HepG2 (cell line): ENCODE results near the gene CEP43. TPM values are rescaled to one million over a fixed set of nuclear protein-coding genes. Genes with fewer than 3 reads are reported as not detected.
A peak's percentile ranks its signal among the peaks of the same experiment; 100 is the strongest.

Experiments
- BORCS8-MEF2B ChIP-seq: sonication (generic); formaldehyde crosslinking; IDR thresholded peaks from 2 replicates; pipeline ENCODE4 v1.8.0; 2022; ENCODE audit warnings: mild to moderate bottlenecking, missing genetic modification reagents
- CBFB ChIP-seq: sonication (generic); formaldehyde crosslinking; IDR thresholded peaks from 2 replicates; pipeline ENCODE4 v1.4.0; 2020; ENCODE audit warnings: missing genetic modification reagents
- CHD2 ChIP-seq: IDR thresholded peaks from 2 replicates; pipeline ENCODE4 v1.6.1; 2011; ENCODE audit warnings: low read depth, low read length, improper control_type of control experiment
- DR1 ChIP-seq: sonication (generic); formaldehyde crosslinking; IDR thresholded peaks from 2 replicates; pipeline ENCODE4 v1.8.0; 2021; ENCODE audit warnings: mild to moderate bottlenecking, missing genetic modification reagents, inconsistent platforms
- HNRNPH1 ChIP-seq: fragments of 200-400 bp; formaldehyde crosslinking; optimal IDR thresholded peaks from 2 replicates; pipeline ENCODE3; 2017; ENCODE audit warnings: mild to moderate bottlenecking, low read depth, low read length
- JDP2 ChIP-seq: sonication (generic); formaldehyde crosslinking; IDR thresholded peaks from 2 replicates; pipeline ENCODE4 v1.8.1; 2022; ENCODE audit warnings: missing genetic modification reagents, borderline replicate concordance
- KMT2A ChIP-seq: sonication (generic); formaldehyde crosslinking; IDR thresholded peaks from 2 replicates; pipeline ENCODE4 v1.4.0; 2020; ENCODE audit warnings: missing genetic modification reagents
- MYNN ChIP-seq: sonication (generic); formaldehyde crosslinking; IDR thresholded peaks from 2 replicates; pipeline ENCODE4 v1.4.0; 2020; ENCODE audit warnings: mild to moderate bottlenecking, low read depth, missing genetic modification reagents
- POGZ ChIP-seq: sonication (generic); formaldehyde crosslinking; IDR thresholded peaks from 2 replicates; pipeline ENCODE4 v1.4.0; 2020; ENCODE audit warnings: mild to moderate bottlenecking, missing genetic modification reagents
- SALL1 ChIP-seq: sonication (generic); formaldehyde crosslinking; IDR thresholded peaks from 2 replicates; pipeline ENCODE4 v1.8.0; 2022; ENCODE audit warnings: mild to moderate bottlenecking, missing genetic modification reagents
- SAP130 ChIP-seq: IDR thresholded peaks from 2 replicates; pipeline ENCODE4 v1.6.1; 2016; ENCODE audit warnings: low read depth
- SKIL ChIP-seq: sonication (generic); formaldehyde crosslinking; IDR thresholded peaks from 2 replicates; pipeline ENCODE4 v1.8.0; 2022; ENCODE audit warnings: missing genetic modification reagents, mild to moderate bottlenecking, moderate library complexity, borderline replicate concordance
- SOX5 ChIP-seq: IDR thresholded peaks from 2 replicates; pipeline ENCODE4 v1.6.1; 2016; ENCODE audit warnings: borderline replicate concordance
- SRSF1 ChIP-seq: fragments of 200-400 bp; formaldehyde crosslinking; optimal IDR thresholded peaks from 2 replicates; pipeline ENCODE3; 2017; ENCODE audit warnings: mild to moderate bottlenecking, low read depth, low read length, moderate library complexity
- SRY ChIP-seq: sonication (generic); formaldehyde crosslinking; IDR thresholded peaks from 2 replicates; pipeline ENCODE4 v1.8.0; 2022; ENCODE audit warnings: mild to moderate bottlenecking, missing genetic modification reagents
- TBX3 ChIP-seq: fragments of 450-650 bp; IDR thresholded peaks from 2 replicates; pipeline ENCODE4 v1.6.1; 2017; ENCODE audit warnings: antibody characterized with exemption, mild to moderate bottlenecking, inconsistent platforms, borderline replicate concordance
- TOPORS ChIP-seq: sonication (generic); formaldehyde crosslinking; IDR thresholded peaks from 2 replicates; pipeline ENCODE4 v1.8.0; 2023; ENCODE audit warnings: mild to moderate bottlenecking, missing genetic modification reagents
- ZBTB7A ChIP-seq: sonication (generic); formaldehyde crosslinking; IDR thresholded peaks from 2 replicates; pipeline ENCODE4 v1.8.0; 2022; ENCODE audit warnings: mild to moderate bottlenecking, missing genetic modification reagents
- ZFYVE20 ChIP-seq: sonication (generic); formaldehyde crosslinking; IDR thresholded peaks from 2 replicates; pipeline ENCODE4 v1.8.0; 2023; ENCODE audit warnings: low read depth, mild to moderate bottlenecking, moderate library complexity, missing genetic modification reagents, borderline replicate concordance
- ZNF550 ChIP-seq: sonication (generic); formaldehyde crosslinking; IDR thresholded peaks from 2 replicates; pipeline ENCODE4 v1.4.0; 2020; ENCODE audit warnings: mild to moderate bottlenecking, missing genetic modification reagents, borderline replicate concordance
- ZNF589 ChIP-seq: sonication (generic); formaldehyde crosslinking; conservative IDR thresholded peaks from 2 replicates; pipeline ENCODE4 v1.8.0; 2022; ENCODE audit warnings: mild to moderate bottlenecking, moderate library complexity, missing genetic modification reagents
- ZNF619 ChIP-seq: sonication (generic); formaldehyde crosslinking; IDR thresholded peaks from 2 replicates; pipeline ENCODE4 v1.4.0; 2020; ENCODE audit warnings: mild to moderate bottlenecking, missing genetic modification reagents
- ZNF660 ChIP-seq: sonication (generic); formaldehyde crosslinking; IDR thresholded peaks from 2 replicates; pipeline ENCODE4 v1.5.1; 2020; ENCODE audit warnings: mild to moderate bottlenecking, low read depth, missing genetic modification reagents, borderline replicate concordance
- ZNF75D ChIP-seq: sonication (generic); formaldehyde crosslinking; IDR thresholded peaks from 2 replicates; pipeline ENCODE4 v1.8.1; 2023; ENCODE audit warnings: missing genetic modification reagents, mild to moderate bottlenecking, borderline replicate concordance
- ZNF839 ChIP-seq: sonication (generic); formaldehyde crosslinking; IDR thresholded peaks from 2 replicates; pipeline ENCODE4 v1.4.0; 2020; ENCODE audit warnings: missing genetic modification reagents, mild to moderate bottlenecking, borderline replicate concordance
- ZSCAN30 ChIP-seq: sonication (generic); formaldehyde crosslinking; IDR thresholded peaks from 2 replicates; pipeline ENCODE4 v1.5.0; 2020; ENCODE audit warnings: mild to moderate bottlenecking, missing genetic modification reagents
- polyA plus RNA-seq, 8 experiments: library from polyadenylated mRNA; depleted of rRNA in 3 of 8; stranded (reverse) in 7 of 8; unstranded in 1 of 8; fragments of >200 nt; fragmentation: Illumina TruSeq in 4 of 8; extraction: Trizol in 4 of 8; gene quantifications; 2 replicates each; pipeline versions ENCODE4 v1.2.1 to v1.2.3, GENCODE V29; 2011 to 2016; ENCODE audit warnings: low read depth in 4 of 8, missing spikeins in 1 of 8, mixed read lengths in 1 of 8; ENCODE audit not compliant: insufficient read depth in 1 of 8
- total RNA-seq, 5 experiments: library from RNA; depleted of rRNA; stranded (reverse); fragments of >200 nt; fragmentation: Illumina TruSeq; extraction: Trizol; gene quantifications; 2 replicates each; pipeline ENCODE4 v1.2.3, GENCODE V29; 2016; ENCODE audit warnings: low read depth in 1 of 5
- TF ChIP-seq, protein P1 (sequence below): IDR thresholded peaks from 2 replicates; pipeline ENCODE4 v1.6.1; 2016; ENCODE audit warnings: mild to moderate bottlenecking
- TF ChIP-seq, protein P2 (sequence below): IDR thresholded peaks from 2 replicates; pipeline ENCODE4 v1.6.1; 2016

Gene CEP43
- total and polyA plus RNA-seq, 2 of the 13 experiments (the other 11 are each of a cell fraction or from before 2014, with no cell fraction given): 29.3 to 73.9 TPM

DNA sequence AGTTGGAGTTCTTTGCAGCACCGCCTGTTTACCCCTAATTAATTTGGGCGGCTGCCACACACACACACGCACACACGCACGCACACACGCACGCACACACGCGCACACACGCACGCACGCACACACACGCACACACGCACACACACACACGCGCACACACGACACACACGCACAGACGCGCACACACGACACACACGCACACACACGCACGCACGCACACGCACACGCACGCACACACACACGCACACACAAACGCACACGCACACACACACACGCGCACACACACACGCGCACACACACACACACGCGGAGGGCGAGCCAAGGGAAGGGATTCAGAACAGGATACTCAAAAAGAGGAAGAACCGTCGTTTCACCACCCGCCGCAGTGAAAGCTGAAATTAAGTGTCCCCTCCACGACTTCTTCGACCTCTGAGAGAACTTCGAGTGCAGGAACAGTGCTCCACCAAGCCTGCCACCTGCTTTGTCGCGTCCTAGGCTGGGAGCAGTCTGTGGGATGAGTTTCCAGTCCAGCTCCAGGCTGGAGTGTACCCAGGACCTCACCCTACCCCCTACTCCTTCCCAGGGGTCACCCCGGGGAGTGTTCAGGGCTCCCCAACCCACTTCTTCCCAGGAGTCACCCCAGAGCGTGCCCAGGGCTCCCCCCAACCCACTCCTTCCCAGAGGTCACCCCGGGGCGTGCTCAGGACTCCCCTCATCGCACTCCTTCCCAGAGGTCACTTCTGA is 43.9 kb upstream of the CEP43 start (continued):
- no peak for TF ChIP-seq ZNF619 (CRISPR knock-in tag)
- no peak for TF ChIP-seq ZSCAN30 (CRISPR knock-in tag)
- 0 out of 2 replicates have a peak, but pooled peaks have one; percentile 13 for TF ChIP-seq SRY (CRISPR knock-in tag)
- peak; percentile 44; the same call in 1 of the 2 replicates for TF ChIP-seq BORCS8-MEF2B (CRISPR knock-in tag)
- no peak for TF ChIP-seq TOPORS (CRISPR knock-in tag)
- peak; percentile 61; the same call in 1 of the 2 replicates for TF ChIP-seq ZBTB7A (CRISPR knock-in tag)
- peak; percentile 68; the same call in 1 of the 2 replicates for TF ChIP-seq ZNF589
- peak; percentile 29 for TF ChIP-seq HNRNPH1
- 0 out of 2 replicates have a peak, but pooled peaks have one; percentile 32 for TF ChIP-seq TBX3
- TF ChIP-seq, protein P1, sequence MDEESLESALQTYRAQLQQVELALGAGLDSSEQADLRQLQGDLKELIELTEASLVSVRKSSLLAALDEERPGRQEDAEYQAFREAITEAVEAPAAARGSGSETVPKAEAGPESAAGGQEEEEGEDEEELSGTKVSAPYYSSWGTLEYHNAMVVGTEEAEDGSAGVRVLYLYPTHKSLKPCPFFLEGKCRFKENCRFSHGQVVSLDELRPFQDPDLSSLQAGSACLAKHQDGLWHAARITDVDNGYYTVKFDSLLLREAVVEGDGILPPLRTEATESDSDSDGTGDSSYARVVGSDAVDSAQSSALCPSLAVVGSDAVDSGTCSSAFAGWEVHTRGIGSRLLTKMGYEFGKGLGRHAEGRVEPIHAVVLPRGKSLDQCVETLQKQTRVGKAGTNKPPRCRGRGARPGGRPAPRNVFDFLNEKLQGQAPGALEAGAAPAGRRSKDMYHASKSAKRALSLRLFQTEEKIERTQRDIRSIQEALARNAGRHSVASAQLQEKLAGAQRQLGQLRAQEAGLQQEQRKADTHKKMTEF: no peak
- TF ChIP-seq SRSF1: peak; percentile 23
- no peak for TF ChIP-seq CHD2
- TF ChIP-seq POGZ (CRISPR knock-in tag): 0 out of 2 replicates have a peak, but pooled peaks have one; percentile 20
- no peak for TF ChIP-seq SAP130
- no peak for TF ChIP-seq CBFB (CRISPR knock-in tag)
- no peak for TF ChIP-seq ZNF550 (CRISPR knock-in tag)
- no peak for TF ChIP-seq JDP2
- no peak for TF ChIP-seq ZNF660
- TF ChIP-seq DR1 (CRISPR knock-in tag): peak; percentile 29; the same call in 1 of the 2 replicates
- TF ChIP-seq ZNF839 (CRISPR knock-in tag): 0 out of 2 replicates have a peak, but pooled peaks have one; percentile 69
- TF ChIP-seq SKIL (CRISPR knock-in tag): peak; percentile 63
- no peak for TF ChIP-seq KMT2A (CRISPR knock-in tag)
- no peak for TF ChIP-seq MYNN
- TF ChIP-seq SOX5 (CRISPR knock-in tag): no peak
- no peak for TF ChIP-seq ZNF75D (CRISPR knock-in tag)
- 0 out of 2 replicates have a peak, but pooled peaks have one; percentile 46 for TF ChIP-seq ZFYVE20 (CRISPR knock-in tag)
- TF ChIP-seq SALL1 (CRISPR knock-in tag): 0 out of 2 replicates have a peak, but pooled peaks have one; percentile 55
- TF ChIP-seq, protein P2, sequence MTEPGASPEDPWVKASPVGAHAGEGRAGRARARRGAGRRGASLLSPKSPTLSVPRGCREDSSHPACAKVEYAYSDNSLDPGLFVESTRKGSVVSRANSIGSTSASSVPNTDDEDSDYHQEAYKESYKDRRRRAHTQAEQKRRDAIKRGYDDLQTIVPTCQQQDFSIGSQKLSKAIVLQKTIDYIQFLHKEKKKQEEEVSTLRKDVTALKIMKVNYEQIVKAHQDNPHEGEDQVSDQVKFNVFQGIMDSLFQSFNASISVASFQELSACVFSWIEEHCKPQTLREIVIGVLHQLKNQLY (CRISPR knock-in tag): no peak
